ENCODE data around the gene MYB.
A peak's percentile ranks its signal among the peaks of the same experiment; 100 is the strongest.
"Not testable (repeated sequence)": the region's sequence is repeated elsewhere in the genome, so short reads cannot be mapped to it uniquely, and the experiment has no call there.

Gene MYB

DNA sequence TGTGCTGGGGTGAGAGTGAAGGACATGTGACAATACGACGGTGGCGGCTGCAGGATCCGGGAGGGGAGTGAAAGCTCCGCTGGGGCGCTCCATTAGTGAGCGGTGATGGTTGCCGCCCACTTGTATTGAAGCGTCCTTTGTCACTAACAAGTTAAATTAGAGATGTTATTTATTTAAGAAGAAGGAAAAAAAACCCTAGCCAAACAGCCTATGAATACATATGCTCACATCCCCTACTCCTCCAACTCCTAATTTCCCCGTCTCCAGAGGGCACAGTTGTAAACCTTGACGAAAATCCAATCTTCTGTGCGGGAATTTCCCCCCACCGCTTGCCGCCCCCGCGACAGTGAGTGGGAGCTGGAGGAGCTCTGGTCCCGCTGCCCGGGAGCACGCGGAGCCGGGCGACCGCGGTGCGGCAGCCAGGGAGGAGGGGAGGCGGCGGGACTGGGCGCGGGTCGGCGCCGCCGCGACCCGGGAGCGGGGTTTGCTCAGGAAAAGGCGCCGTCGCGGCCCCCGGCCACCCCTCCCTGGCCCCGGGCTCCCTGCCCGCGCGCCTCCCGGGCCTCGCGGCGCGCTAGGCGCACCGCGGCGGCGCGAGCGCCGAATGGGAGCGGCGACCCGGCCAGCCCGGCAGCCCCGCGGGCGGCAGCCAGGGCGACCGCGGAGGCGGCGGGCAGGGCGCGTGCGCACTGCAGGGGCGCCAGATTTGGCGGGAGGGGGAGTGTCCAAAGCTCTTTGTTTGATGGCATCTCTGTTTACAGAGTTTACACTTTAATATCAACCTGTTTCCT lies at the start of gene MYB:
Gene MYB, plus strand, starts transcription at position 767 of the 791 bp plus-strand sequence. CDS start 206 bp downstream, outside the sequence.
- peak; percentile 43 to 72 (median 48) for DNase-seq (ENCODE audit: low read depth in 3 of 3)

DNA sequence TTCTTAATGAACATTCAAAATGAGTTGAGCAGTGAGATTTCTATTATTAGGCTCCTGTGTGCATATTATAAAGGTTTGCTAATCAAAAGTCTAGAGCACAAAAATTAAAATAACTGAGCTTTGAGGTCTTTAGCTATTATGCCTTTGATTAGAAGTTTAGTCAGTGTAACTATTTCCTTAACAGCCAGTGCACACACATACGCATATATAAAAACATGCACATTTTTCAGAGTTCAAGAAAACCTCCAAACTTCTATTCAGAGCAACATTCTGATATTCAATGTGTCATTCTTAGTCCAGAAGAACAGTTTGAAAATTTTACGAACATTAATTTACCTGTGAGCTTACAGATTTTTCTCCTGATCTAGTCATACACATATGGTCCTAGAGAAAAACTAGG lies 48.3 kb upstream of the MYB start:
- no peak for DNase-seq (ENCODE audit: low read depth in 3 of 3)

DNA sequence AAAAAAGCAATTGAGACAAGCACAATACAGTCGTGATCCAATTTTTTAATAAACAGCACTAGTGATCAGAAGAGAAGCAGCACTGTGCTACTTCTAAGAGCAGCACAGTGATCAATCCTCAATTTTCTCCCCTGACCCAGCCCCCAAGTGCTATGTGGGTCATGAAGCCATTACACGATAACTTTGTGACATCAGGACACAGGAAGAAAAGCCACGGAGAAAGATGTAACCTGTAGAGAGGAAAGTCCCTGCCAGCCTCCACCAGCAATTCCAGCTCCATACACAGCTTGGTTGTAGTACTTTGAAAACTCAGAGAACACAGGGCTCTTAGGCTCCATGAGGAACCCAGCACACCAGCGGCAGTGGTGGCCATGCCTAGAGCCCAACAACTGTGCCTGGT lies 45.3 kb upstream of the MYB start:
- no peak for DNase-seq (ENCODE audit: low read depth in 3 of 3)

DNA sequence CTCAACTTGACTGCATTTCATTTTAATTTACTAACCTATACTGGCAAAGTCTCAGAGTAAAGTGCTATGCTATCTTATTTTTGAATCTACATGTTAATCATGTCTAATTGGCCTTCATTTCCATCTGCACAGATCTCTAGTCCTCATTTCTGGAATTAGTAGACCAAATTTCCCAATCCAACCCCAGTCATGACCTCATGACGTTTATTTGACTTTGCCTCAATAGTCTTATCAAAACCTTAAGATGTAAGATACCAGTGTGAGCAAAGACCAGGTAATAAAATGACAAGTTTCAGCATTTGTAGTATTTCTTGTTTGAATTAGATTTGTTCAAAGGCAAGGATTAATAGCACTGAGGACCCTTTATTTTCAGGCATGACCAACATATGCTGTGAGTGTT lies 43.3 kb upstream of the MYB start:
- DNase-seq (ENCODE audit: low read depth in 3 of 3) = no peak

DNA sequence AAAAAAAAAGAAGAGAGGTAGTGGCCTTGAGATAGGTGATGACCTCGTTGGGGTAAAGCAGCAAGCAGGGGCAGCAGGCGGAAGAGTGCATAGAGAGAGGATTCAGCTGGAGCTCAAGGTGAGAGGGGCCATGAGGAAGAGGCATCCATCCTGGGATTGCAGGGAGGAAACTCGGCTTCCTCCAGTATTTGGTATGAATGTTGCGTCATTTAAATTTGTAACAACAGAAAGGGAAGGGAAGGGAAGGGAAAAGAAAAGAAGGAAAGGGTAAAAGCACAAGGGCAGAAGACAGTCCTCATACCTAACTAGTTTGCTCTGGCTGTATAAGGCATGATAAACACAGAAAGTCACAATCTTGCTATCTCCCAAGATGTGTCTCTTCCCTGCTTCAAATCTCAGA lies 39.9 kb upstream of the MYB start:
- DNase-seq (ENCODE audit: low read depth in 3 of 3) = no peak

DNA sequence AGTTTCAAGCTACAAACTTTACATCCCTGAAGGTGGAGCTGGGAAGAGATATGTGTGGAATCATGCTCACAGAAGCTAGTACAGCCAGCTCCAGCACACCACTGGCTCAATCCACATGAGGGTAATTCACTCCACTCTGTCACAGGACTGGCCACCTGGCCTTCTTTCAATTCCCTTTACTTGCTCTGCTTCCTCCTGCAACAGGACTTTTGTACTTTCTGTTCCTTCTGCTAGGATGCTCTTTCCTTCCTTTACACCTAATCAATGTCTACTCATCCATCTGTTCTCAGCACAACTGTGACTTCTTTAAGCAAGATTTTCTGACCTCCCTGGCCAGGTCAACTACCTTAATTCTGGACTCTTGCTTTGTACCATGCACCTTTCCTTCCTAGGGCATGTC lies 39.4 kb upstream of the MYB start:
- no peak for DNase-seq (ENCODE audit: low read depth in 3 of 3)

DNA sequence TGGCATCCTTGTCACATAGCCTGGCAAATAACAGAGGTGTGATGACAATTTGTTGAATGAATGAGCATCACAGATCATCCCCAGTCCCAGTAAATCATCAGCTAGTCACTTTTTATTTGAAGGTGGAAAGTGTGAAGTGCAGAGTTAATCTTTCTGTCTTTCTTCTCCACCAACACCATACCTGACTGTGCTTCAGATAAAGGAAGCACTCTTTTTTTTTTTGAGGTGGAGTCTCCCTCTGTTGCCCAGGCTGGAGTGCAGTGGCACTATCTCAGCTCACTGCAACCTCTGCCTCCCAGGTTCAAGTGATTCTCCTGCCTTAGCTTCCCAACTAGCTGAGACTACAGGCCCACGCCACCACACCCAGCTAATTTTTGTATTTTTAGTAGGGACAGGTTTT lies 38.9 kb upstream of the MYB start:
- not testable (repeated sequence) for DNase-seq (ENCODE audit: low read depth in 3 of 3)

DNA sequence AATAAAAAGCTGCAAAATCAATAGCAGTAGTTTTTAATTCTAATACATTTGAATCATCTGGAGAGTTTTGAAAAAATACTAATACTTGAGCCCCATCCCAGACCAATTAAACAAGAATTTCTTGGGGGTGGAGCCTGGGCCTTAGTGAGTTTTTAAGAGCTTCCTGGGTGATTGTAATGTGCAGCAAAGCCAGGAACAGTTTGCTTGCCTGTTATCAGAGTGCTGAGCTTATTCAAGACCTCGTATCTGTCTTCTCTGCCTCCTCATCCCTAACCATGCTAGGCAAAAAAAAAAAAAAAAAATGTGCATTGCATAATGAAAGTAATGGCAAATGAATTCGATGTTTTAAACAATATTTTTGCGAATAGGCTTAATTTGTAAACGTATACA lies 36.4 kb upstream of the MYB start:
- DNase-seq (ENCODE audit: low read depth in 3 of 3) = no peak

DNA sequence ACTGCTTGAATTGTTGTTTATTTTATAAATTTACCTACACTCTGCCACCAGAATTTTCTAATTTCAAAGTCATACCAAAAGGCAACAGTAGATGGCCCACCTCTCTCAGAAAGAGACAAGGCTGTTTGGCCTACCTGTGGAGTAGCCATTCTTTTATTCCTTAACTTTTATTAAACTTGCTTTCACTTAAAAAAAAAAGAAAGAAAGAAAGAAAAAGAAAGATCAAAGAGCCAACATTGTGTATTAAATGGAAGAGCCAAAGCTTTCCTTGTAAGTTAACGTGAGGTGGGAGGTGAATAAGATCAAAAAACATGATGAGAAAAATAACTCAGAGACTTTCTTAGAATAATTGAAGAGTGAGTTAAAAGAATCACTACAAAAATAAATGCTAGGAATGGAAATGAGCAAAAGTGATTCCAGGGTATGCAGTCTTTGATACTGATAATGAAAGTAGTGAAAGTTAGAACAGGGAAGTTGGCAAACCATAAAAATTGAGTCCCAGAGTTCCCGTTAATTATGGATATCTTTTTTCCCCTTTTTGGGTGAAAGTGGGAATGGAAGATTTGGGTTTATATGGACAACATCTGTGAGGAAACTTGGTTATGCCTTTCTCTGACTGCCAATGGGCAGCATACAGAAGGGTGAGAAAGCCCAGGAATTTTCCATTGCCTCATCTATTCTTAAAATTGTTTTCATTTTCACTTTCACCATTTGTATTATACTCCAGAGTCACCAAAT lies 35.9 kb upstream of the MYB start:
- no peak for DNase-seq (ENCODE audit: low read depth in 3 of 3)

DNA sequence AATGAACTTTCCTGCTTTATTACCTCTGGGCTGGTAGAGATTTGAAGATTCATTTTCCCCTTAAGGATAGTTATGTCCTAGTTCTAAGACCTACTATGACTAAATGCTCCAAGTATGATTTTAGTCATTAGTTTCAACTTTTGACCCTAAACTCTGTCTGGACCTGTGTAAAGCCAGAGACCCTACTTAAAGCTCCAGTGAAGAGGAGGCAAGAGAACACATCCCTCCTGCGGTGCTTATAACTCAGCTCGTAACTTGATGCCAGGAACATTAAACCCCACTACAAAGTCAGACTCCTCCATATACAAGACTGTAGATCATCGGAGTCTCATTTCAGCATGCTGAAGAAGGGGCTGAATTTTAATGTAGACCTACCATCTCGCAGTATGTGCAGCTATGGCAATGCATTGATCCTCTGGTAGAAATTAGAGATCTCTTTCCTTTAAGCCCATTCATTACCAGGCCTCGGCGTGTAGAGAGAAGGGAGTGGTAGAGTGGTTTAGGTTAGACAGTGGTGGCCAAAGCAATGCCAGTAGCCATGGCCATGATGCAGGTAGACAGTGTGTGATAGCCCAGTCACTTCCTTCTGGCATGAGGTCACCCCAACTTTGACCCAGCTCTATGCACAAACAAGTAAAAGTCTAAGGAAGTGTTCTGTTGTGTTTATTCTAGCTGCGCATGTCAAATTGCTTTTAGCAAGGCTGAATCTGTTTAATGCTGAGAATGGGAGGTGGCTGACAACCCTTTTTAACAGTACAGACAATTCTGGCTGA lies 34.8 kb upstream of the MYB start:
- DNase-seq (ENCODE audit: low read depth in 3 of 3) = no peak

DNA sequence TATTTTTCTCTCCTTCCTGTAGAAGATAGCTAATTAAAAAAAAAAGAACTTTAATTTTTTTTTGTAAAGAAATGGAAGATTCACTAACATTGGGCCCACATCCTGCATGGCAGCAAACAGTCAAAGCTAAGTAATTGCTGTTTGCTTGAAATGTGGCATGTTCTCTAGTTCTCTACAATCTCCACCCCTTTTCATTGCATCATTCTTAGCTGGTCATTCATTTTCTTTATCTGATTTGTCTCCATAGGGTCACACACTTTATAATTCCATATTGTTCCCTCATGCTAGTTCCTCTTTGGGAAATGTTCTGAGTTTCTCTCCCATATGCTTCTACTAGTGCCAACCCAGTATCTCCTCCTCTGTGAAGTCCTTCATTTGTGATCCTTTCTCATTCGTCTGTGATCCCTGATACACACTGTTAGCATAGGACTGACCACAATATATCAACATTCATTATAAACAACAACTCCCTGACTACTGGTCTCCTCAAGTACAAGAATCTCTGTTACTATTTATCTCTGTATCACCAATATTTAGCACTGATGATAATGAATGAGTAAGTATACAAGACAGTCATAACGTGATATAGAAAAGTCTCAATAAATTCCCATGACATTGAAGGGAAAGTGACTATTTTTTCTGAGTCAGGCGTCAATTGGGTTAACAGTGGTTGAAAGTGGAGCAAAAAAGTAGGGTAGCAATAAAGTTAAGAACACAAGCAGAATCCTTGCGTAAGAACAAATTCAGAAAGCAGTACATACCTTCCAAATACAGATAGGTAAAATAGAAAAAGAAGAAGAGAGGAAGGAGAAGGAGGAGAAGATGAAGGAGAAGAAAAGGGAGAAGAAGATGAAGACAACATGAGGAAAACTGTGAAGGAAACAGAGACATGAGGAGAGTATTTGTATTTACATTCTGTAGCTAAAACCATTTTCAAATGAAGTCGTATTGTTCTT lies 33.2 kb upstream of the MYB start:
- DNase-seq (ENCODE audit: low read depth in 3 of 3) = no peak

DNA sequence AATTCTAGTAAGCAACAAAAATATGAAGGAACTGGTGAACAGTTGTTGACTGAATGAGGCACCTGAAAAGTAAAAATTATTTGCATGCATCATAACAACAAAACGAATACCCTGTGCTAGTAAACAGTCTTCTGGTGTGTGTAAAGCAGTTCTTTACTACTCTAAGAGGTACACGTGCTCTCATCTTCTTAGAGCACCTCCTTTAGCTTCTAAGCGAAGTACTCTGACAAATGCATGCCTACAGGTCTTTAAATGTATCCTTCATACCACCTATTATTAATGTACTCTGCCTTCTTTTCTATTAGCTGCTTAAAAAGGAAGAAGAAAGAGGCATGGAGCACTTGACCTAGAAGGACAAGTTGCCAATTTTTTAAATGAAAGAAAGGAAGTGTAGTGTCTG lies 32.2 kb upstream of the MYB start:
- DNase-seq (ENCODE audit: low read depth in 3 of 3) = no peak

DNA sequence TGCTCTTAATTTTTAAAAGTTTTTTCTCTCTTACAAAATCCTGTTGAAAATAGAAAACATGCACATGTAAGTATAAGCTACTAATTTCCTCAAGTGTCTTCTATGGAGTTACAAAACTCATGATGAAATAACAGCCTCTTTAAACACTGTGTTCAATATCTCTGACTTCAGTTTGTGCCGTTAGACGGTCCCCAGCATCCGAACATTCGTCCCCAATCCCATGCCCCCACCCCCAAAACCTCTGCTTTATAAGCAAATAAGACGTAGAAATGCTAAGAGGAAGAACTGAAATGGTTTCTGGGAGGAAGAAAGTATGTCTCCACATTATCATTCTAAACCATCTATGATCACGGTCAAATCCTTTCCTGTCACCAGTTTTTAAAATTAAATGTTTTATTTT lies 31.7 kb upstream of the MYB start:
- DNase-seq (ENCODE audit: low read depth in 3 of 3) = no peak

DNA sequence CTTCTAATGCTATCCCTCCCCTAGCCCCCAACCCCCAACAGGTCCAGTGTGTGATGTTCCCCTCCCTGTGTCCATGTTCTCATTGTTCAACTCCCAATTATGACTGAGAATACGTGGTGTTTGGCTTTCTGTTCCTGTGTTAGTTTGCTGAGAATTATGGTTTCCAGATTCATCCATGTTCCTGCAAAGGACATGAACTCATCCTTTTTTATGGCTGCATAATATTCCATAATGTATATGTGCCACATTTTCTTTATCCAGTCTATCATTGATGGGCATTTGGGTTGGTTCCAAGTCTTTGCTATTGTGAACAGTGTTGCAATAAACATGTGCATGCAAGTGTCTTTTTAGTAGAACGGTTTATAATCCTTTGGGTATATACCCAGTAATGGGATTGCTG lies 30.6 kb upstream of the MYB start:
- not testable (repeated sequence) for DNase-seq (ENCODE audit: low read depth in 3 of 3)

DNA sequence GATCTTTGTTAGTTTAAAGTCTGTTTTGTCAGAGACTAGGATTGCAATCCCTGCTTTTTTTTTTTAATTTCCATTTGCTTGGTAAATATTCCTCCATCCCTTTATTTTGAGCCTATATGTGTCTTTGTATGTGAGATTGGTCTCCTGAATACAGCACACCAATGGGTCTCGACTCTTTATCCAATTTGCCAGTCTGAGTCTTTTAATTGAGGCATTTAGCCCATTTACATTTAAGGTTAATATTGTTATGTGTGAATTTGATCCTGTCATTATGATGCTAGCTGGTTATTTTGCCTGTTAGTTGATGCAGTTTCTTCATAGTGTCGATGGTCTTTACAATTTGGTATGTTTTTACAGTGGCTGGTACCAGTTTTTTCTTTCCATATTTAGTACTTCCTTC lies 27.0 kb upstream of the MYB start:
- DNase-seq (ENCODE audit: low read depth in 3 of 3) = not testable (repeated sequence)

DNA sequence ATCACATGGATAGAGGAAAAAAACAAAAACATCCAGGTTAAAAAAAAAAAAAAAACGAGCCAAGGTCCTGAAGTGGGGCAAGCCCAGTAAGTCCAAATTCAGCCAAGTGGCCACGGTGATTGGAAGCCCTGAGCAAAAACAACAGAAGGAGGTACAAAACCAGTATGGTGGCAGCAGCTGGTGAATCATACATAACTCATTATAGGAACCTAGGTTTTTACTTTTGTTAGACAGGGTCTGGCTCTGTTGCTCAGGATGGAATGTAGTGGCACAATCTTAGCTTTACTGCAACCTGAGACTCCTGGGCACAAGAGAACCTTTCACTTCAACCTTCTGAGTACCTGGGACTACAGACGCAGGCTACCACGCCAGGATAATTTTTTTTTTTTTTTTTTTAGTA lies 22.7 kb upstream of the MYB start:
- no peak for DNase-seq (ENCODE audit: low read depth in 3 of 3)

DNA sequence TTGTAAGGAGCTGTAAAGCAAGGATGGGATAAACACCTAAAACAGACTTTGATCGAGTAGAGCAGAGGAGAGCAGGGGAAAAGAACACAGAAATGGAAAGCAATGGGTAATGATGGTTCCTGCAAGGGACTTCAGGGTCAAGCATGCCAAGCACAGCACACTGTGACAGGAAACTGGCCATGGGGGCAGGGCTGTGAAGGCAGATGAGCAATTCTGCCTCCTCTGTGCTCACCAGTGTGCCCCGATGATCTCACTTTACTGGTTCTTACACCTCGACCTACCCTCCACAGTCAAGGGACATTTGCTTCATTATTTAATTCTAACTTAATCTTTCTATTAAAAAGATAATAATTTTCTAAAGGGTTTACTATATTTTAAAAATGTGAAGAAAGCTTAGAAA lies 21.6 kb upstream of the MYB start:
- peak in 1 of 3 experiments; percentile 25 for DNase-seq (ENCODE audit: low read depth in 3 of 3)

DNA sequence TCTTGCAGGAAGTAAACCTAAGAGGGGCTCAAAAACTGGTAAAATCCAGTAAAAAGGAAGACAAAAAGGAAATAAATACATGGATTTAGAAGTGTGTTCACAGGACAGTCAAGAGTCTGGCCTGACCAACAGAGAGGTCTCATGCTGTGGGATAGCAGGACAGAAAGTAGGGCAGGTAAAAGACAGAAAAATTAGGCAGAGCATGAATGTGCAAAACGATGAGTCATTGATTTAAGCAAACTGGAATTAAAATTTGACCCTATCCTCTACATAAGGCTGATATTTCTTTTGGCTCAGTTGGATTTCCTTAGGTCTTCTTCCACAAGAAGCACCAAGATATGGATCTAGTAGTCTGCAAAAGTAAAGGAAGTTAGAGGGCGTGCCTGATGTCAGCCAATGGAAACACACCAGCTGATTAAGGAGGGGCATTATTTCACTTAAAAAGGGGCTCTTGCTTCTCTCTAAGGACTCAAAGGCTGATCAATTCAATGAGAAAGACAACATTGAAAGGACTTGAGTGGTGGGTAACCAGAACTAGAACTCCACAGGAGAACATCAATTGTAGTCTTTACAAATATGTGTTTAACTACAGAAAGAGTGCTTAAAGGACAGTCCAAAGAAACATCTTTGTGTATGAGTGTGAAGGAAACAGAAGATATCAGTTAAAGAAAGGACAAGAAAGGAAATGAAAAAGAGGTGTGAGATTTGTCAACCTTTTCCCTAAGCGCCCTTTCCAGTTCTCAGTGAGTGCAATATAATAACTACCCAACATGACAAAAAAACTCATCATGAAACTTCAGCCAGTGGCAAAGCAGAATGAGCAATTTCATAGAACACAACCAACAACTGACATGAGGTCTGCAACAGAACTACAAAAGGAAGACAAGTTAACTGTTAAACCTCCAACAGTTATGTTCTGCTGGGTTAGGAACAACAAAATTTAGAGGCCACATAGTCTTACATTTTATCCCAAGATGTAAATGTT lies 19.4 kb upstream of the MYB start:
- DNase-seq (ENCODE audit: low read depth in 3 of 3) = no peak

DNA sequence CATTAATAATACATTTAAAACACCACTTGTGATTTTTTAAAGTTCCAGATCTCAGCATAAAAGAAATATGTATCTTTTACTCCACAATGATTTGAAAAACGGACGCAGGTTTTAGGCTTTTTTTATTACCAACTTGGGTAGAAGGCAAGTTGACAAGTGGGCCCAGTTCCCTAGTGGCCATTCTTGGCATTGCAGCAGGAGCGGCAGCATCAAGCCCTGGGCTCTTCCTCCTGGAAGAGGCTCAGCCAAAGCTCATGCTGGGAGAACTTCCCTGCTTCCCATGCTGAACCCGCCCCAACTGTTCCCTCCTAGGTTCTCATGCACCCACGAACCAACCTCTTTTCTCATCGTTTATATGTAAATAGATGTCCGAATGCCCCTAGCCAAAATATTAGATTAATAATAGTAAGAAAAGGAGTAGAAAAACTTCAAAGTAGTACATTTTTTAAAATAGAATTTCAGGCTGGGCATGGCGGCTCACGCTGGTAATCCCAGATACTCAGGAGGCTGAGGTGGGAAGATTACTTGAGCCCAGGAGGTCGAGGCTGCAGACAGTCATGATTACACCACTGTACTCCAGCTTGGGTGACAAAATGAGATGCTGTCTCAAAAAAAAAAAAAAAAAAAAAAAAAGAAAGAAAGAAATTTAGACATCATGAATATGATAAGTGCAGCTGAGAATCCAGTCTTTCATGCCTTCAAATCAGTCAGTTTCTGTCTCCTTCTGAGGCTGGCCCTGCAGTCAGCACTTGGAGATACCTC lies 18.2 kb upstream of the MYB start:
- peak in 1 of 3 experiments; percentile 31 for DNase-seq (ENCODE audit: low read depth in 3 of 3)

DNA sequence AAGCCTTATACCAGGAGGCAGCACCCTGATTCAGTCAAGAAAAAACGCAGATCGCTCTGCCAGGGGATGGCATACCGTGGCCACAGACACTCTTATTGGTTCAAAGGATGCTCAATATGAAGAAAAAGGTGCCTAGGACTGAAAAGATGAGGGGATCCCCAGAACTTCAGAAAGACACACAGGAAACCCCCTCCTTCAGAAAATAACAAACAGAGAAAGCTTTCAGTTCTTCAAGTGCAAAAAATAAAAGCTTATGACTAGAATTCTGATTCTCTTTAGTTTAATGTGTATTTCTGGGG lies 17.7 kb upstream of the MYB start:
- DNase-seq (ENCODE audit: low read depth in 3 of 3) = peak in 1 of 3 experiments; percentile 25
